GM12878 (cell line): ENCODE data around the gene ZNF777. TPM values are rescaled to one million over a fixed set of nuclear protein-coding genes. Genes with fewer than 3 reads are reported as not detected.

Source experiments
- ATAC-seq: fragments of 200-7000 bp; cut with Tn5 transposase; 3 replicates; pipeline ENCODE4 v1.9.1; 2020; ENCODE audit warnings: mild to moderate bottlenecking, moderate library complexity
- BruUV-seq: library from RNA; stranded (reverse); fragments of 400-500 nt; replicated peaks from 2 replicates; lab custom pipeline; 2021; lab: Mats Ljungman, UMichigan
- CTCF ChIA-PET: fragments of 300-600 bp; sonication (Branson Sonifier 250); formaldehyde crosslinking; extraction: SDS; loops from one replicate; lab custom pipeline; 2021; ENCODE audit warnings: inconsistent platforms; lab: Yijun Ruan, JAX
- POLR2A ChIA-PET: fragments of 350-600 bp; formaldehyde crosslinking; extraction: SDS; loops from one replicate; lab custom pipeline; 2021; ENCODE audit warnings: inconsistent platforms; lab: Charles Lee
- RAD21 ChIA-PET: fragments of 300-600 bp; sonication (Branson Sonifier 250); formaldehyde crosslinking; loops from one replicate; lab custom pipeline; 2023; ENCODE audit warnings: antibody characterized with exemption; ENCODE audit not compliant: unreplicated experiment; lab: Charles Lee
- SMC1A ChIA-PET: fragments of 300-600 bp; sonication (Branson Sonifier 250); formaldehyde crosslinking; loops from one replicate; lab custom pipeline; 2023; ENCODE audit not compliant: unreplicated experiment, uncharacterized antibody; lab: Charles Lee
- DNase-seq: peaks from one replicate; pipeline ENCODE4 v3.0.0-alpha.2; 2011; ENCODE audit warnings: low read depth, low spot score
- FAIRE-seq: peaks from 3 replicates; lab custom pipeline; 2011; peaks lifted over from hg19 to GRCh38; lab: Jason Lieb, UNC
- H2AFZ ChIP-seq: 2 replicates; pipeline ENCODE4 v1.6.0; 2011; ENCODE audit warnings: low read depth, low read length, control low read depth; ENCODE audit not compliant: control insufficient read depth
- H3K27ac ChIP-seq: 2 replicates; pipeline ENCODE4 v1.5.1; 2011; ENCODE audit warnings: control low read depth; ENCODE audit not compliant: control insufficient read depth, insufficient read depth
- H3K27me3 ChIP-seq, 2 experiments: replicated peaks in 1 of 2; 2 replicates each; pipeline versions ENCODE4 v1.6.0 to v1.6.1; 2011; ENCODE audit warnings: low read length in 1 of 2; ENCODE audit not compliant: control insufficient read depth in 2 of 2, insufficient read depth in 2 of 2
- H3K36me3 ChIP-seq, 2 experiments: 2 replicates each; pipeline ENCODE4 v1.5.1; 2011; ENCODE audit warnings: low read length in 1 of 2; ENCODE audit not compliant: control insufficient read depth in 2 of 2, insufficient read depth in 2 of 2
- H3K4me1 ChIP-seq: 2 replicates; pipeline ENCODE4 v1.6.1; 2011; ENCODE audit warnings: mild to moderate bottlenecking, low read length, moderate library complexity, mixed read lengths; ENCODE audit not compliant: control insufficient read depth, insufficient read depth
- H3K4me2 ChIP-seq: 2 replicates; pipeline ENCODE4 v1.6.0; 2011; ENCODE audit warnings: control low read depth; ENCODE audit not compliant: control insufficient read depth, insufficient read depth
- H3K4me3 ChIP-seq: fragments of 200-600 bp; sonication (generic); 2 replicates; pipeline ENCODE4 v1.5.1; 2016
- H3K79me2 ChIP-seq: 2 replicates; pipeline ENCODE4 v1.6.0; 2011; ENCODE audit warnings: low read length; ENCODE audit not compliant: control insufficient read depth, insufficient read depth
- H3K9ac ChIP-seq: 2 replicates; pipeline ENCODE4 v1.8.0; 2011; ENCODE audit warnings: low read length, control low read depth, mixed read lengths; ENCODE audit not compliant: control insufficient read depth, insufficient read depth
- H3K9me3 ChIP-seq: replicated peaks from 3 replicates; pipeline ENCODE4 v1.5.1; 2011; ENCODE audit warnings: mild to moderate bottlenecking, low read length; ENCODE audit not compliant: control insufficient read depth, insufficient read depth
- H4K20me1 ChIP-seq: 2 replicates; pipeline ENCODE4 v1.6.0; 2011; ENCODE audit not compliant: control insufficient read depth, insufficient read depth
- CEBPZ ChIP-seq: fragments of 150-350 bp; IDR thresholded peaks from 2 replicates; pipeline ENCODE4 v1.6.1; 2016; ENCODE audit warnings: low read depth, low read length
- HDAC6 ChIP-seq: fragments of 200-600 bp; sonication (generic); IDR thresholded peaks from one replicate; pipeline ENCODE4 v1.8.0; 2017; ENCODE audit warnings: antibody characterized with exemption; ENCODE audit not compliant: unreplicated experiment
- LARP7 ChIP-seq: fragments of 450-650 bp; IDR thresholded peaks from 2 replicates; pipeline ENCODE4 v1.6.1; 2017; ENCODE audit warnings: mild to moderate bottlenecking
- MXI1 ChIP-seq: fragments of 150-350 bp; IDR thresholded peaks from 2 replicates; pipeline ENCODE4 v1.6.1; 2011; ENCODE audit warnings: low read depth, mild to moderate bottlenecking, inconsistent platforms, low read length, improper control_type of control experiment
- MYC ChIP-seq: IDR thresholded peaks from 2 replicates; pipeline ENCODE4 v1.6.1; 2011; ENCODE audit warnings: mild to moderate bottlenecking, low read length, moderate library complexity, inconsistent platforms; ENCODE audit not compliant: insufficient read depth, insufficient replicate concordance, insufficient read length, severe bottlenecking
- POLR2A ChIP-seq: IDR thresholded peaks from 2 replicates; pipeline ENCODE4 v1.6.1; 2011; ENCODE audit warnings: low read depth, mild to moderate bottlenecking, low read length
- ZNF24 ChIP-seq: fragments of 450-650 bp; IDR thresholded peaks from 2 replicates; pipeline ENCODE4 v1.6.1; 2017; ENCODE audit warnings: antibody characterized with exemption, mild to moderate bottlenecking
- in situ Hi-C: fragments of 300-500 bp; cut with MboI; formaldehyde crosslinking; loops from 9 replicates; pipeline ENCODE4 v1.14.3; 2018; ENCODE audit warnings: mixed read lengths
- intact Hi-C: fragments of 100-400 bp; cut with micrococcal nuclease; formaldehyde crosslinking; loops from one replicate; pipeline ENCODE4 v1.14.2; 2022; ENCODE audit not compliant: unreplicated experiment
- polyA plus RNA-seq, 11 experiments: library from polyadenylated mRNA; depleted of rRNA in 4 of 11; unstranded in 6 of 11; stranded (reverse) in 5 of 11; fragments of >200 nt; fragmentation: Nextera tagmentation in 4 of 11; fragmentation: Illumina TruSeq in 1 of 11; extraction: Ambion mirVana in 4 of 11; extraction: Trizol in 1 of 11; gene quantifications; 1 replicate in 1 of 11; 2 replicates in 10 of 11; pipeline versions ENCODE4 v1.2.1 to v1.2.3, GENCODE V29; 2011 to 2016; ENCODE audit warnings: inconsistent platforms in 2 of 11, missing spikeins in 2 of 11, low read depth in 1 of 11
- total RNA-seq, 4 experiments: library from RNA; depleted of rRNA in 3 of 4; stranded (reverse); fragments of >200 nt in 3 of 4; fragmentation: Illumina TruSeq in 1 of 4; extraction: Trizol in 1 of 4; gene quantifications; 2 replicates each; pipeline versions ENCODE4 v1.2.1 to v1.2.3, GENCODE V29; 2013 to 2021
- TF ChIP-seq, protein P1 (sequence below): fragments of 450-650 bp; formaldehyde crosslinking; IDR thresholded peaks from 2 replicates; pipeline ENCODE4 v1.4.0; 2020; ENCODE audit warnings: mild to moderate bottlenecking, moderate library complexity
- TF ChIP-seq, protein P2 (sequence below): fragments of 450-650 bp; IDR thresholded peaks from 2 replicates; pipeline ENCODE4 v1.6.1; 2017; ENCODE audit warnings: low read depth, mild to moderate bottlenecking, moderate library complexity

ZNF777 gene
- total and polyA plus RNA-seq, 10 of the 15 experiments (the other 5 are each of a cell fraction or from before 2014, with no cell fraction given) = 0.03 to 16.0 (median 3.7) TPM

GRCh38 chr7:149460493-149461277 is at the start of gene ZNF777 (continued):
- 0 out of 2 replicates have a peak, but pooled peaks have one; percentile 3 for TF ChIP-seq ZNF24
- peak; percentile 68 for TF ChIP-seq MXI1
- peak; percentile 90 for TF ChIP-seq LARP7
- peak; percentile 83 for TF ChIP-seq POLR2A
- peak; percentile 41 for TF ChIP-seq HDAC6
- 0 out of 2 replicates have a peak, but pooled peaks have one; percentile 12 for TF ChIP-seq CEBPZ

GRCh38 chr7:149510248-149510647 is 49.4 kb upstream of the ZNF777 start:
- peaks cover 8% of the 10 kb centered on the region; the same call in 2 of the 3 replicates for H3K9me3 ChIP-seq
- in situ Hi-C loops = no loop called here
- H4K20me1 ChIP-seq = no peaks in the 10 kb centered on the region
- no peak for ATAC-seq
- H3K36me3 ChIP-seq = no peaks in the 10 kb centered on the region; a peak in 1 of 4 replicates
- CTCF ChIA-PET = no interaction called here
- no peak overlapping the region for H3K4me3 ChIP-seq
- BruUV-seq = no TSS peak
- intact Hi-C loops = no loop called here
- FAIRE-seq = no peak
- H3K4me2 ChIP-seq = no peak overlapping the region
- RAD21 ChIA-PET = no interaction called here
- no peaks in the 10 kb centered on the region for H3K4me1 ChIP-seq
- no peak overlapping the region for H2AFZ ChIP-seq
- no peaks in the 10 kb centered on the region for H3K27me3 ChIP-seq
- DNase-seq = no peak
- H3K79me2 ChIP-seq = no peaks in the 10 kb centered on the region
- no peak overlapping the region for H3K9ac ChIP-seq
- POLR2A ChIA-PET = no interaction called here
- no peak overlapping the region for H3K27ac ChIP-seq
- SMC1A ChIA-PET = interaction anchor here (1.6 kb wide), 1 partner anchor 10 kb away, joined by 5 read pairs; no protein-coding TSS in a partner anchor
- TF ChIP-seq, protein P1, sequence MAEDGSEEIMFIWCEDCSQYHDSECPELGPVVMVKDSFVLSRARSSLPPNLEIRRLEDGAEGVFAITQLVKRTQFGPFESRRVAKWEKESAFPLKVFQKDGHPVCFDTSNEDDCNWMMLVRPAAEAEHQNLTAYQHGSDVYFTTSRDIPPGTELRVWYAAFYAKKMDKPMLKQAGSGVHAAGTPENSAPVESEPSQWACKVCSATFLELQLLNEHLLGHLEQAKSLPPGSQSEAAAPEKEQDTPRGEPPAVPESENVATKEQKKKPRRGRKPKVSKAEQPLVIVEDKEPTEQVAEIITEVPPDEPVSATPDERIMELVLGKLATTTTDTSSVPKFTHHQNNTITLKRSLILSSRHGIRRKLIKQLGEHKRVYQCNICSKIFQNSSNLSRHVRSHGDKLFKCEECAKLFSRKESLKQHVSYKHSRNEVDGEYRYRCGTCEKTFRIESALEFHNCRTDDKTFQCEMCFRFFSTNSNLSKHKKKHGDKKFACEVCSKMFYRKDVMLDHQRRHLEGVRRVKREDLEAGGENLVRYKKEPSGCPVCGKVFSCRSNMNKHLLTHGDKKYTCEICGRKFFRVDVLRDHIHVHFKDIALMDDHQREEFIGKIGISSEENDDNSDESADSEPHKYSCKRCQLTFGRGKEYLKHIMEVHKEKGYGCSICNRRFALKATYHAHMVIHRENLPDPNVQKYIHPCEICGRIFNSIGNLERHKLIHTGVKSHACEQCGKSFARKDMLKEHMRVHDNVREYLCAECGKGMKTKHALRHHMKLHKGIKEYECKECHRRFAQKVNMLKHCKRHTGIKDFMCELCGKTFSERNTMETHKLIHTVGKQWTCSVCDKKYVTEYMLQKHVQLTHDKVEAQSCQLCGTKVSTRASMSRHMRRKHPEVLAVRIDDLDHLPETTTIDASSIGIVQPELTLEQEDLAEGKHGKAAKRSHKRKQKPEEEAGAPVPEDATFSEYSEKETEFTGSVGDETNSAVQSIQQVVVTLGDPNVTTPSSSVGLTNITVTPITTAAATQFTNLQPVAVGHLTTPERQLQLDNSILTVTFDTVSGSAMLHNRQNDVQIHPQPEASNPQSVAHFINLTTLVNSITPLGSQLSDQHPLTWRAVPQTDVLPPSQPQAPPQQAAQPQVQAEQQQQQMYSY (CRISPR knock-in tag) = no peak
- TF ChIP-seq MYC = no peak
- TF ChIP-seq, protein P2, sequence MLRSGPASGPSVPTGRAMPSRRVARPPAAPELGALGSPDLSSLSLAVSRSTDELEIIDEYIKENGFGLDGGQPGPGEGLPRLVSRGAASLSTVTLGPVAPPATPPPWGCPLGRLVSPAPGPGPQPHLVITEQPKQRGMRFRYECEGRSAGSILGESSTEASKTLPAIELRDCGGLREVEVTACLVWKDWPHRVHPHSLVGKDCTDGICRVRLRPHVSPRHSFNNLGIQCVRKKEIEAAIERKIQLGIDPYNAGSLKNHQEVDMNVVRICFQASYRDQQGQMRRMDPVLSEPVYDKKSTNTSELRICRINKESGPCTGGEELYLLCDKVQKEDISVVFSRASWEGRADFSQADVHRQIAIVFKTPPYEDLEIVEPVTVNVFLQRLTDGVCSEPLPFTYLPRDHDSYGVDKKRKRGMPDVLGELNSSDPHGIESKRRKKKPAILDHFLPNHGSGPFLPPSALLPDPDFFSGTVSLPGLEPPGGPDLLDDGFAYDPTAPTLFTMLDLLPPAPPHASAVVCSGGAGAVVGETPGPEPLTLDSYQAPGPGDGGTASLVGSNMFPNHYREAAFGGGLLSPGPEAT = no peak
